ENCODE data around the gene CEP78. TPM values are rescaled to one million over a fixed set of nuclear protein-coding genes. Genes with fewer than 3 reads are reported as not detected.
"Not testable (repeated sequence)": the region's sequence is repeated elsewhere in the genome, so short reads cannot be mapped to it uniquely, and the experiment has no call there.

The CEP78 gene
- total RNA-seq, 1 donor from 2014 or later, result 34.6 TPM

GRCh38 chr9:78284181-78284580, 48.3 kb downstream of the CEP78 start:
- intact Hi-C loops (cut with micrococcal nuclease), result not testable (repeated sequence)

GRCh38 chr9:78286125-78286524, 50.2 kb downstream of the CEP78 start:
- intact Hi-C loops (cut with micrococcal nuclease), result no loop called here

GRCh38 chr9:78286946-78287388, 51.1 kb downstream of the CEP78 start:
- intact Hi-C loops (cut with micrococcal nuclease), result no loop called here

GRCh38 chr9:78288214-78288892, 52.5 kb downstream of the CEP78 start:
- intact Hi-C loops (cut with micrococcal nuclease), result no loop called here

GRCh38 chr9:78289474-78289873, 53.6 kb downstream of the CEP78 start:
- intact Hi-C loops (cut with micrococcal nuclease), result no loop called here

- intact Hi-C loops (cut with micrococcal nuclease), result loop anchor here (10.0 kb wide), 2 partner anchors 837 to 1837 kb away; partner anchors contain the start of gene GCNT1
Measured at GRCh38 chr9:78291240-78291925, 55.5 kb downstream of the CEP78 start.

- intact Hi-C loops (cut with micrococcal nuclease), result loop anchor here (10.0 kb wide), 2 partner anchors 837 to 1837 kb away; partner anchors contain the start of gene GCNT1
Measured at GRCh38 chr9:78292026-78292425, 56.2 kb downstream of the CEP78 start.

GRCh38 chr9:78292716-78293497, 57.0 kb downstream of the CEP78 start:
- intact Hi-C loops (cut with micrococcal nuclease), result loop anchor here (10.0 kb wide), 2 partner anchors 838 to 1838 kb away; partner anchors contain the start of gene GCNT1

- intact Hi-C loops (cut with micrococcal nuclease), result loop anchor here (5.0 to 10.0 kb wide), 4 partner anchors 317 to 1840 kb away; partner anchors contain the start of gene GCNT1
Measured at GRCh38 chr9:78294290-78295176, 58.7 kb downstream of the CEP78 start.

GRCh38 chr9:78295177-78295575, 59.3 kb downstream of the CEP78 start:
- intact Hi-C loops (cut with micrococcal nuclease), result loop anchor here (5.0 to 10.0 kb wide), 4 partner anchors 318 to 1840 kb away; partner anchors contain the start of gene GCNT1

- intact Hi-C loops (cut with micrococcal nuclease), result loop anchor here (1.0 to 10.0 kb wide), 6 partner anchors 318 to 1901 kb away; partner anchors contain the start of genes GCNT1, RFK and TLE4
Measured at GRCh38 chr9:78295731-78296130, 59.9 kb downstream of the CEP78 start.

- intact Hi-C loops (cut with micrococcal nuclease), result loop anchor here (1.0 to 10.0 kb wide), 6 partner anchors 319 to 1902 kb away; partner anchors contain the start of genes GCNT1, RFK and TLE4
Measured at GRCh38 chr9:78296201-78296892, 60.5 kb downstream of the CEP78 start.

GRCh38 chr9:78296893-78297671, 61.2 kb downstream of the CEP78 start, which contains the start of gene PSAT1:
TSS of gene PSAT1 (plus strand) at chr9:78297125. CDS start at chr9:78297211, 86 bp downstream.
- intact Hi-C loops (cut with micrococcal nuclease), result loop anchor here (1.0 to 10.0 kb wide), 10 partner anchors 36 to 1902 kb away; partner anchors contain the start of genes CEP78, GCNT1, RFK and TLE4

GRCh38 chr9:78297672-78297961, 61.7 kb downstream of the CEP78 start:
- intact Hi-C loops (cut with micrococcal nuclease), result loop anchor here (1.0 to 10.0 kb wide), 9 partner anchors 36 to 1903 kb away; partner anchors contain the start of genes CEP78, GCNT1, RFK and VPS13A

GRCh38 chr9:78298046-78298765, 62.3 kb downstream of the CEP78 start:
- intact Hi-C loops (cut with micrococcal nuclease), result loop anchor here (2.0 to 10.0 kb wide), 5 partner anchors 263 to 1843 kb away; partner anchors contain the start of gene GCNT1

GRCh38 chr9:78300209-78300608, 64.3 kb downstream of the CEP78 start:
- intact Hi-C loops (cut with micrococcal nuclease), result no loop called here

GRCh38 chr9:78301466-78301865, 65.6 kb downstream of the CEP78 start:
- intact Hi-C loops (cut with micrococcal nuclease), result no loop called here
